ENCODE measurements around the gene PLA2G6. TPM values are rescaled to one million over a fixed set of nuclear protein-coding genes. Genes with fewer than 3 reads are reported as not detected.

The PLA2G6 gene
- total and polyA plus RNA-seq, 9 of the 15 experiments (the other 6 are each of a cell fraction or from before 2014, with no cell fraction given), result 0.11 to 12.2 (median 9.7) TPM

GRCh38 chr22:38192475-38192863 lies 10.8 kb upstream of the PLA2G6 start:
- peak overlapping the region in 1 of 2 experiments; percentile 48; a peak in 1 of 4 replicates for H3K9ac ChIP-seq (ENCODE audit: insufficient read depth in 1 of 2, low read depth in 2 of 2, low read length in 2 of 2)
- no peak overlapping the region for H3K27ac ChIP-seq (ENCODE audit: extremely low read depth, low read depth, low read length)
- 96% methylated on average over 3 of the region's 3 CpGs for WGBS (ENCODE audit: insufficient coverage, low coverage, missing lambda C conversion rate)
- ChIA-PET POLR2A (interaction anchor here (0.7 to 1.7 kb wide), 3 partner anchors 9 to 54 kb away, joined by 3 to 6 read pairs (median 3); partner anchors contain the start of gene MAFF), CTCF (ENCODE audit: low intra/inter-chr PET ratio) (no interaction called here)
- TF ChIP-seq EGR1 (conservative IDR thresholded peaks at IDR 0.05) (no peak), ZNF431 (CRISPR knock-in tag; IDR thresholded peaks at IDR 0.05) (no peak), IRF9 (tag; IDR thresholded peaks at IDR 0.05) (no peak), SP2 (IDR thresholded peaks at IDR 0.05; ENCODE audit: extremely low read depth, low read depth, low read length, poor library complexity, severe bottlenecking) (no peak), STAT5B (CRISPR knock-in tag; IDR thresholded peaks at IDR 0.05) (no peak), ZNF165 (CRISPR knock-in tag; IDR thresholded peaks at IDR 0.05; ENCODE audit: borderline replicate concordance) (no peak), NCOR1 (IDR thresholded peaks at IDR 0.05) (no peak), ZBTB26 (CRISPR knock-in tag; IDR thresholded peaks at IDR 0.05) (no peak), RERE (CRISPR knock-in tag; IDR thresholded peaks at IDR 0.05; ENCODE audit: borderline replicate concordance) (no peak), GABPA (tag; conservative IDR thresholded peaks at IDR 0.05; ENCODE audit: low read depth) (no peak)
- ATAC-seq (no peak), FAIRE-seq (no peak), DNase-seq (ENCODE audit: extremely low read depth in 1 of 4, low spot score in 3 of 4) (no peak)
- no peaks in the 10 kb centered on the region for H3K9me3 ChIP-seq (replicated peaks; ENCODE audit: control insufficient read depth, insufficient read depth, low read depth, low read length)
- H3K36me3 ChIP-seq (ENCODE audit: control insufficient read depth, insufficient read depth, low read length), result no peaks in the 10 kb centered on the region
- no peaks in the 10 kb centered on the region for H3K79me2 ChIP-seq (ENCODE audit: control insufficient read depth, insufficient read depth, low read length)
- H3K27me3 ChIP-seq (ENCODE audit: control insufficient read depth in 2 of 2, insufficient read depth in 2 of 2, low read length in 2 of 2), result no peaks in the 10 kb centered on the region
- no peaks in the 10 kb centered on the region for H4K20me1 ChIP-seq (replicated peaks; ENCODE audit: control insufficient read depth, insufficient read depth, low read length)
- no peak overlapping the region for H3K4me3 ChIP-seq
- no peak overlapping the region for H2AFZ ChIP-seq (ENCODE audit: low read depth, low read length)
- no TSS peak for BruUV-seq (replicated peaks)
- H3K4me2 ChIP-seq (ENCODE audit: insufficient read depth, low read length), result no peak overlapping the region
- in situ Hi-C loops (cut with MboI) (no loop called here), intact Hi-C loops (cut with micrococcal nuclease) (no loop called here)
- peaks cover 6% of the 10 kb centered on the region in 2 experiments; a peak in 3 of 5 replicates for H3K4me1 ChIP-seq (replicated peaks in 1 of 2; ENCODE audit: control insufficient read depth in 2 of 2, insufficient read depth in 2 of 2, low read length in 2 of 2)
- no peaks in the 10 kb centered on the region for H3K9me1 ChIP-seq (ENCODE audit: control insufficient read depth, insufficient read depth, low read length)

Measured in K562 (cell line).